HepG2 (cell line): ENCODE results near the gene BTBD8. TPM values are rescaled to one million over a fixed set of nuclear protein-coding genes. Genes with fewer than 3 reads are reported as not detected.

ENCODE experiments used
- ATAC-seq: fragments of 200-7000 bp; cut with Tn5 transposase; 3 replicates; pipeline ENCODE4 v1.9.1; 2020; ENCODE audit warnings: mild to moderate bottlenecking, moderate library complexity
- BruUV-seq: library from RNA; stranded (reverse); fragments of 400-500 nt; replicated peaks from 2 replicates; lab custom pipeline; 2021; lab: Mats Ljungman, UMichigan
- CTCF ChIA-PET: fragments of 300-600 bp; formaldehyde crosslinking; extraction: SDS; loops from one replicate; lab custom pipeline; 2021; ENCODE audit warnings: low total read pairs, inconsistent platforms, low intra/inter-chr PET ratio; lab: Yijun Ruan, JAX
- POLR2A ChIA-PET: fragments of 350-600 bp; sonication (Branson Sonifier 250); formaldehyde crosslinking; loops from one replicate; lab custom pipeline; 2020; ENCODE audit warnings: antibody characterized with exemption, inconsistent platforms; lab: Yijun Ruan, JAX
- DNase-seq: peaks from one replicate; pipeline ENCODE4 v3.0.0-alpha.2; 2015; ENCODE audit warnings: low spot score
- FAIRE-seq: peaks from 3 replicates; lab custom pipeline; 2011; peaks lifted over from hg19 to GRCh38; lab: Jason Lieb, UNC
- H2AFZ ChIP-seq: one replicate; pipeline ENCODE4 v1.6.1; 2011; ENCODE audit warnings: low read length, inconsistent platforms
- H3K27ac ChIP-seq: fragments of 300-600 bp; 3 replicates; pipeline ENCODE4 v1.8.0; 2011; ENCODE audit warnings: mixed run types, mild to moderate bottlenecking, mixed read lengths, low read length, inconsistent platforms; ENCODE audit not compliant: insufficient read depth; ENCODE audit errors: extremely low read length
- H3K27me3 ChIP-seq, 2 experiments: fragments of 200-600 bp in 1 of 2; 2 replicates in 1 of 2; 3 replicates in 1 of 2; pipeline versions ENCODE4 v1.6.0 to v1.8.0; 2011; ENCODE audit warnings: low read length in 2 of 2, mild to moderate bottlenecking in 2 of 2, moderate library complexity in 2 of 2, inconsistent platforms in 1 of 2; ENCODE audit not compliant: insufficient read depth in 2 of 2, control insufficient read depth in 1 of 2
- H3K36me3 ChIP-seq, 2 experiments: fragments of 200-600 bp in 1 of 2; replicated peaks in 1 of 2; 2 replicates in 1 of 2; 3 replicates in 1 of 2; pipeline versions ENCODE4 v1.5.1 to v1.8.0; 2011; ENCODE audit warnings: low read length in 2 of 2, inconsistent platforms in 1 of 2; ENCODE audit not compliant: insufficient read depth in 2 of 2, control insufficient read depth in 1 of 2
- H3K4me1 ChIP-seq: 2 replicates; pipeline ENCODE4 v1.5.1; 2012; ENCODE audit warnings: low read length, inconsistent platforms; ENCODE audit not compliant: insufficient read depth
- H3K4me2 ChIP-seq: 2 replicates; pipeline ENCODE4 v1.6.0; 2011; ENCODE audit warnings: low read depth, low read length, inconsistent platforms
- H3K4me3 ChIP-seq, 3 experiments: fragments of 200-600 bp in 1 of 3; sonication (generic), shearing (Covaris generic) in 1 of 3; replicated peaks in 1 of 3; 2 replicates each; pipeline ENCODE4 v1.5.1; 2011 to 2016; ENCODE audit warnings: low read length in 3 of 3, inconsistent platforms in 2 of 3, low read depth in 2 of 3, mild to moderate bottlenecking in 2 of 3, control low read depth in 1 of 3, mixed read lengths in 1 of 3; ENCODE audit not compliant: insufficient read depth in 1 of 3
- H3K79me2 ChIP-seq: one replicate; pipeline ENCODE4 v1.6.1; 2011; ENCODE audit warnings: low read length, inconsistent platforms; ENCODE audit not compliant: insufficient read depth
- H3K9ac ChIP-seq: 2 replicates; pipeline ENCODE4 v1.6.0; 2011; ENCODE audit warnings: mild to moderate bottlenecking, low read depth, low read length, inconsistent platforms; ENCODE audit not compliant: insufficient read depth
- H3K9me3 ChIP-seq: 2 replicates; pipeline ENCODE4 v1.5.1; 2012; ENCODE audit warnings: mild to moderate bottlenecking, low read length
- H4K20me1 ChIP-seq: 2 replicates; pipeline ENCODE4 v1.6.0; 2011; ENCODE audit warnings: inconsistent platforms, mild to moderate bottlenecking, low read length, moderate library complexity; ENCODE audit not compliant: insufficient read depth
- AFF4 ChIP-seq: sonication (generic); formaldehyde crosslinking; IDR thresholded peaks from 2 replicates; pipeline ENCODE4 v1.4.0; 2020; ENCODE audit warnings: missing genetic modification reagents
- BHLHE40 ChIP-seq: IDR thresholded peaks from 2 replicates; pipeline ENCODE4 v1.6.1; 2011; ENCODE audit warnings: low read length, improper control_type of control experiment
- FOXK2 ChIP-seq: fragments of 450-650 bp; IDR thresholded peaks from 2 replicates; pipeline ENCODE4 v1.6.1; 2016
- MBD4 ChIP-seq: IDR thresholded peaks from 2 replicates; pipeline ENCODE4 v1.6.1; 2012; ENCODE audit warnings: low read length, inconsistent platforms, borderline replicate concordance
- MED13 ChIP-seq: sonication (generic); formaldehyde crosslinking; IDR thresholded peaks from 2 replicates; pipeline ENCODE4 v1.5.0; 2020; ENCODE audit warnings: missing genetic modification reagents
- ZMAT3 ChIP-seq: sonication (generic); formaldehyde crosslinking; conservative IDR thresholded peaks from 2 replicates; pipeline ENCODE4 v1.7.0; 2021; ENCODE audit warnings: missing genetic modification reagents
- ZNF33B ChIP-seq: sonication (generic); formaldehyde crosslinking; IDR thresholded peaks from 2 replicates; pipeline ENCODE4 v1.5.1; 2020; ENCODE audit warnings: mild to moderate bottlenecking, missing genetic modification reagents
- ZNF574 ChIP-seq: sonication (generic); formaldehyde crosslinking; IDR thresholded peaks from 2 replicates; pipeline ENCODE4 v1.4.0; 2020; ENCODE audit warnings: missing genetic modification reagents
- ZNF678 ChIP-seq: sonication (generic); formaldehyde crosslinking; IDR thresholded peaks from 2 replicates; pipeline ENCODE4 v1.4.0; 2020; ENCODE audit warnings: mild to moderate bottlenecking, missing genetic modification reagents
- ZNF776 ChIP-seq: sonication (generic); formaldehyde crosslinking; IDR thresholded peaks from 2 replicates; pipeline ENCODE4 v1.4.0; 2020; ENCODE audit warnings: mild to moderate bottlenecking, missing genetic modification reagents
- ZNF790 ChIP-seq: sonication (generic); formaldehyde crosslinking; IDR thresholded peaks from 2 replicates; pipeline ENCODE4 v1.8.0; 2022; ENCODE audit warnings: missing genetic modification reagents, mild to moderate bottlenecking, borderline replicate concordance
- WGBS: methylation state at CpG from one replicate; pipeline ENCODE4 v1.1.6; 2017; ENCODE audit warnings: low lambda C conversion rate; 5-methylcytosine and 5-hydroxymethylcytosine counted together
- in situ Hi-C: cut with HindIII; loops from 2 replicates; pipeline ENCODE4 v1.10.0; 2017; ENCODE audit warnings: low pct_unique_long_range_greater_than_20kb; ENCODE audit not compliant: extremely low pct_ligation_motif_present
- intact Hi-C: fragments of 100-400 bp; cut with micrococcal nuclease; formaldehyde crosslinking; loops from one replicate; pipeline ENCODE4 v1.10.0; 2022; ENCODE audit not compliant: unreplicated experiment
- polyA plus RNA-seq, 8 experiments: library from polyadenylated mRNA; depleted of rRNA in 3 of 8; stranded (reverse) in 7 of 8; unstranded in 1 of 8; fragments of >200 nt; fragmentation: Illumina TruSeq in 4 of 8; extraction: Trizol in 4 of 8; gene quantifications; 2 replicates each; pipeline versions ENCODE4 v1.2.1 to v1.2.3, GENCODE V29; 2011 to 2016; ENCODE audit warnings: low read depth in 4 of 8, missing spikeins in 1 of 8, mixed read lengths in 1 of 8; ENCODE audit not compliant: insufficient read depth in 1 of 8
- total RNA-seq, 5 experiments: library from RNA; depleted of rRNA; stranded (reverse); fragments of >200 nt; fragmentation: Illumina TruSeq; extraction: Trizol; gene quantifications; 2 replicates each; pipeline ENCODE4 v1.2.3, GENCODE V29; 2016; ENCODE audit warnings: low read depth in 1 of 5

BTBD8 gene
- total and polyA plus RNA-seq, 2 of the 13 experiments (the other 11 are each of a cell fraction or from before 2014, with no cell fraction given), result 0.41 to 1.8 TPM

GRCh38 chr1:92165389-92165788 is 85.2 kb downstream of the BTBD8 start (continued):
- no peak for TF ChIP-seq ZNF678 (CRISPR knock-in tag)
- TF ChIP-seq ZNF33B (CRISPR knock-in tag), result no peak
- TF ChIP-seq MBD4, result no peak
- no peak for TF ChIP-seq BHLHE40
- TF ChIP-seq ZNF790 (CRISPR knock-in tag), result no peak
- no peak for TF ChIP-seq FOXK2
- no peak for TF ChIP-seq MED13 (CRISPR knock-in tag)

GRCh38 chr1:92167151-92167550 is 87.0 kb downstream of the BTBD8 start:
- TF ChIP-seq AFF4 (CRISPR knock-in tag), result no peak
- TF ChIP-seq ZNF776 (CRISPR knock-in tag), result no peak
- no peak for TF ChIP-seq ZNF574 (CRISPR knock-in tag)
- TF ChIP-seq ZMAT3 (CRISPR knock-in tag), result no peak
- H3K36me3 ChIP-seq, result no peaks in the 10 kb centered on the region
- no peak overlapping the region for H3K4me3 ChIP-seq
- BruUV-seq, result no TSS peak
- H3K9me3 ChIP-seq, result no peaks in the 10 kb centered on the region
- in situ Hi-C loops, result no loop called here
- H3K27ac ChIP-seq, result no peak overlapping the region
- DNase-seq, result no peak
- POLR2A ChIA-PET, result no interaction called here
- H3K9ac ChIP-seq, result no peak overlapping the region
- no peak overlapping the region for H3K4me2 ChIP-seq
- CTCF ChIA-PET, result no interaction called here
- intact Hi-C loops, result no loop called here
- FAIRE-seq, result no peak
- no peaks in the 10 kb centered on the region for H4K20me1 ChIP-seq
- no peak for ATAC-seq
- H3K27me3 ChIP-seq, result no peaks in the 10 kb centered on the region
- no peak overlapping the region for H2AFZ ChIP-seq
- no peaks in the 10 kb centered on the region for H3K79me2 ChIP-seq
- no peaks in the 10 kb centered on the region for H3K4me1 ChIP-seq
- WGBS, result 92% methylated on average over 1 of the region's 1 CpG
